Tibial nerve (tissue), 4 donors: ENCODE measurements around the gene SPTLC1.
"Not testable (repeated sequence)": the region's sequence is repeated elsewhere in the genome, so short reads cannot be mapped to it uniquely, and the experiment has no call there.

Source experiments
- EP300 ChIP-seq, 2 donors: sonication (generic); formaldehyde crosslinking; IDR thresholded peaks; one replicate each; pipeline ENCODE4 v1.6.1; 2017; ENCODE audit warnings: antibody characterized with exemption in 2 of 2, mild to moderate bottlenecking in 1 of 2
- TF ChIP-seq, protein P1 (sequence below), 5 experiments: fragments of 200-600 bp in 3 of 5; fragments of 450-650 bp in 2 of 5; sonication (generic) in 3 of 5; IDR thresholded peaks; one replicate each; pipeline ENCODE4 v1.5.1; 2016 to 2019; ENCODE audit warnings: antibody characterized with exemption in 5 of 5, mild to moderate bottlenecking in 3 of 5, moderate library complexity in 2 of 5

DNA sequence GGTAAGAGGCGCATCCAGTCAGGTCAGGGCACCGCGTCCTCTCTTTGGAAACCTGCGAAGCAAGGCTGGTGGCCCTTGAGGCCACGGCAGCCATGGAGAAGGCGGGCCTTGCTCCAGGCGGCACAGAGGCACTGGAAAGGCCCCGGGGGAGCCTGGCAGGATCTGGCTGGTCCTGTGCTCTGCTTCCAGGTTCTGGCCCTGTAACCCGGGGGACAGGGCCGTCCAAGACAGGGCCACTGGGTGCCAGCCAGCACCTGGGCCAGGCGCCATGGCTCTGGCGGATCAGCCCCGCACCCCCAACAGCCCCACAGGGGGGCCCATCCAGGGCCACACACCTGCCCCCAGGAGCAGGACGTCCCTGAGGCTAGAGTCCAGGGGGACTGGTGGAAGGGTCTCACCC, 11.6 kb downstream of the SPTLC1 start:
- TF ChIP-seq EP300 (IDR thresholded peaks at IDR 0.05), result not testable (repeated sequence)
- TF ChIP-seq, protein P1, sequence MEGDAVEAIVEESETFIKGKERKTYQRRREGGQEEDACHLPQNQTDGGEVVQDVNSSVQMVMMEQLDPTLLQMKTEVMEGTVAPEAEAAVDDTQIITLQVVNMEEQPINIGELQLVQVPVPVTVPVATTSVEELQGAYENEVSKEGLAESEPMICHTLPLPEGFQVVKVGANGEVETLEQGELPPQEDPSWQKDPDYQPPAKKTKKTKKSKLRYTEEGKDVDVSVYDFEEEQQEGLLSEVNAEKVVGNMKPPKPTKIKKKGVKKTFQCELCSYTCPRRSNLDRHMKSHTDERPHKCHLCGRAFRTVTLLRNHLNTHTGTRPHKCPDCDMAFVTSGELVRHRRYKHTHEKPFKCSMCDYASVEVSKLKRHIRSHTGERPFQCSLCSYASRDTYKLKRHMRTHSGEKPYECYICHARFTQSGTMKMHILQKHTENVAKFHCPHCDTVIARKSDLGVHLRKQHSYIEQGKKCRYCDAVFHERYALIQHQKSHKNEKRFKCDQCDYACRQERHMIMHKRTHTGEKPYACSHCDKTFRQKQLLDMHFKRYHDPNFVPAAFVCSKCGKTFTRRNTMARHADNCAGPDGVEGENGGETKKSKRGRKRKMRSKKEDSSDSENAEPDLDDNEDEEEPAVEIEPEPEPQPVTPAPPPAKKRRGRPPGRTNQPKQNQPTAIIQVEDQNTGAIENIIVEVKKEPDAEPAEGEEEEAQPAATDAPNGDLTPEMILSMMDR (IDR thresholded peaks at IDR 0.05), result not testable (repeated sequence)
